Measurements from ENCODE around the gene SPC24. TPM values are rescaled to one million over a fixed set of nuclear protein-coding genes. Genes with fewer than 3 reads are reported as not detected.
"Not testable (repeated sequence)": the region's sequence is repeated elsewhere in the genome, so short reads cannot be mapped to it uniquely, and the experiment has no call there.

The SPC24 gene
- total RNA-seq, 1 donor from 2014 or later: 38.3 TPM

DNA sequence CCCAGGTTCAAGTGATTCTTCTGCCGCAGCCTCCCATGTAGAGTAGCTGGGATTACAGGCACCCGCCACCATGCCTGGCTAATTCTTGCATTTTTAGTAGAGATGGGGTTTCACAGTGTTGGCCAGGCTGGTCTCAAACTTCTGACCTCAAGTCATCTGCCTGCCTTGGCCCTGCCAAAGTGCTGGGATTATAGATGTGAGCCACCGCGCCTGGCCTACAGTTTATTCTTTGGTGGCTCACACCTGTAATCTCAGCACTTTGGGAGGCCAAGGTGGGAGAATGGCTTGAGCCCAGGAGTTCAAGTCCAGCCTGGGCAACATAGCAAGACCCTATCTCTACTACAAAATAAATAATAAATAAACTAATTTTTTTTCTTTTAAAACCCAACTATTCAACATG is 31.4 kb downstream of the SPC24 start:
- H3K27me3 Mint-ChIP-seq (ENCODE audit: low read depth); H3K27ac Mint-ChIP-seq; H3K9me3 Mint-ChIP-seq; H3K4me3 Mint-ChIP-seq (ENCODE audit: low read depth); H3K4me1 Mint-ChIP-seq (ENCODE audit: low read depth); intact Hi-C loops (cut with micrococcal nuclease); DNase-seq (ENCODE audit: low spot score): not testable (repeated sequence)
- H3K36me3 Mint-ChIP-seq (ENCODE audit: low read depth): peaks cover 56% of the 10 kb centered on the region

- H3K27me3 Mint-ChIP-seq (ENCODE audit: low read depth): no peaks in the 10 kb centered on the region
- intact Hi-C loops (cut with micrococcal nuclease): no loop called here
- no peaks in the 10 kb centered on the region for H3K9me3 Mint-ChIP-seq
- no peaks in the 10 kb centered on the region for H3K4me1 Mint-ChIP-seq (ENCODE audit: low read depth)
- no peak overlapping the region for H3K27ac Mint-ChIP-seq
- peaks cover 62% of the 10 kb centered on the region for H3K36me3 Mint-ChIP-seq (ENCODE audit: low read depth)
- no peak overlapping the region for H3K4me3 Mint-ChIP-seq (ENCODE audit: low read depth)
- no peak for DNase-seq (ENCODE audit: low spot score)
These were observed 32.5 kb downstream of the SPC24 start for GRCh38 chr19:11123114-11123513.

- DNase-seq (ENCODE audit: low spot score); H3K4me1 Mint-ChIP-seq (ENCODE audit: low read depth); intact Hi-C loops (cut with micrococcal nuclease); H3K4me3 Mint-ChIP-seq (ENCODE audit: low read depth); H3K9me3 Mint-ChIP-seq; H3K27me3 Mint-ChIP-seq (ENCODE audit: low read depth); H3K27ac Mint-ChIP-seq: not testable (repeated sequence)
- peaks cover 62% of the 10 kb centered on the region for H3K36me3 Mint-ChIP-seq (ENCODE audit: low read depth)
These were observed 33.6 kb downstream of the SPC24 start for GRCh38 chr19:11121963-11122362.

DNA sequence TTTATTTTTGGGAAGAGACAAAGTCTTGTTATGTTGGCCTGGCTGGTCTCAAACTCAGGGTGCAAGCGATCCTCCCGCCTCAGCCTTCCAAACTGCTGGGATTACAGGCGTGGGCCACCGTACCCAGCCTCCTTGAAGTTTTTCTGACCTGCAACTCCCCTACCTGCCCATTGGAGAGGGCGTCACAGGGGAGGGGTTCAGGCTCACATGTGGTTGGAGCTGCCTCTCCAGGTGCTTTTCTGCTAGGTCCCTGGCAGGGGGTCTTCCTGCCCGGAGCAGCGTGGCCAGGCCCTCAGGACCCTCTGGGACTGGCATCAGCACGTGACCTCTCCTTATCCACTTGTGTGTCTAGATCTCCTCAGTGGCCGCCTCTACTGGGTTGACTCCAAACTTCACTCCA is 39.1 kb downstream of the SPC24 start:
- no peaks in the 10 kb centered on the region for H3K27me3 Mint-ChIP-seq (ENCODE audit: low read depth)
- no peaks in the 10 kb centered on the region for H3K9me3 Mint-ChIP-seq
- intact Hi-C loops (cut with micrococcal nuclease): no loop called here
- no peaks in the 10 kb centered on the region for H3K4me1 Mint-ChIP-seq (ENCODE audit: low read depth)
- no peak overlapping the region for H3K27ac Mint-ChIP-seq
- no peak for DNase-seq (ENCODE audit: low spot score)
- H3K36me3 Mint-ChIP-seq (ENCODE audit: low read depth): peaks cover 80% of the 10 kb centered on the region
- H3K4me3 Mint-ChIP-seq (ENCODE audit: low read depth): no peak overlapping the region

- Mint-ChIP-seq H3K27ac (no peak overlapping the region), H3K9me3 (no peaks in the 10 kb centered on the region), H3K4me3 (ENCODE audit: low read depth) (no peak overlapping the region), H3K36me3 (ENCODE audit: low read depth) (peaks cover 80% of the 10 kb centered on the region), H3K27me3 (ENCODE audit: low read depth) (no peaks in the 10 kb centered on the region), H3K4me1 (ENCODE audit: low read depth) (no peaks in the 10 kb centered on the region)
- no peak for DNase-seq (ENCODE audit: low spot score)
- intact Hi-C loops (cut with micrococcal nuclease): no loop called here
These were observed 39.6 kb downstream of the SPC24 start for GRCh38 chr19:11115895-11116446.

DNA sequence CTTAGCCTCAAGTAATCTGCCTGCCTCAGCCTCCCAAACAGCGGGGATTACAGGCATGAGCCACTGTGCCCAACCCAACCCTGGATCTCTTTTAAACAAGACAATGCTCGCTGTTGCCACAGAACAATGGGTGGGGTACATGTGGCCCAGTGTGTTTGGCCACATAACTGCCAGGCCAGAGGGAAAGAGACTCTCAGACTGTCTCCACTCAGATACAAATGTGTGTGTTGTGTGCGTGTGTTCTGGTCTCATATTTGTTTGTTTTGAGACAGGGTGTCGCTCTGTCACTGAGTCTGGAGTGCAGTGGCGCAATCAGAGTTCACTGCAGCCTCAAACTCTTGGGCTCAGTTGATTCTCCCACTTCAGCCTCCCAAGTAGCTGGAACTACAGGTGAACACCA is 40.5 kb downstream of the SPC24 start:
- DNase-seq (ENCODE audit: low spot score): no peak
- Mint-ChIP-seq H3K9me3 (no peaks in the 10 kb centered on the region), H3K27ac (no peak overlapping the region), H3K36me3 (ENCODE audit: low read depth) (peaks cover 77% of the 10 kb centered on the region), H3K27me3 (ENCODE audit: low read depth) (no peaks in the 10 kb centered on the region), H3K4me1 (ENCODE audit: low read depth) (no peaks in the 10 kb centered on the region), H3K4me3 (ENCODE audit: low read depth) (no peak overlapping the region)
- intact Hi-C loops (cut with micrococcal nuclease): no loop called here

GRCh38 chr19:11113140-11113708 is 42.4 kb downstream of the SPC24 start:
- Mint-ChIP-seq H3K9me3 (no peaks in the 10 kb centered on the region), H3K27ac (peak overlapping the region; percentile 16), H3K36me3 (ENCODE audit: low read depth) (peaks cover 77% of the 10 kb centered on the region), H3K4me1 (ENCODE audit: low read depth) (no peaks in the 10 kb centered on the region), H3K4me3 (ENCODE audit: low read depth) (no peak overlapping the region), H3K27me3 (ENCODE audit: low read depth) (no peaks in the 10 kb centered on the region)
- DNase-seq (ENCODE audit: low spot score): no peak
- intact Hi-C loops (cut with micrococcal nuclease): no loop called here

- Mint-ChIP-seq H3K36me3 (ENCODE audit: low read depth) (peaks cover 72% of the 10 kb centered on the region), H3K27me3 (ENCODE audit: low read depth) (no peaks in the 10 kb centered on the region), H3K4me3 (ENCODE audit: low read depth) (no peak overlapping the region), H3K4me1 (ENCODE audit: low read depth) (no peaks in the 10 kb centered on the region), H3K27ac (no peak overlapping the region), H3K9me3 (no peaks in the 10 kb centered on the region)
- DNase-seq (ENCODE audit: low spot score): no peak
- intact Hi-C loops (cut with micrococcal nuclease): no loop called here
These were observed 43.8 kb downstream of the SPC24 start for GRCh38 chr19:11111771-11112144.

DNA sequence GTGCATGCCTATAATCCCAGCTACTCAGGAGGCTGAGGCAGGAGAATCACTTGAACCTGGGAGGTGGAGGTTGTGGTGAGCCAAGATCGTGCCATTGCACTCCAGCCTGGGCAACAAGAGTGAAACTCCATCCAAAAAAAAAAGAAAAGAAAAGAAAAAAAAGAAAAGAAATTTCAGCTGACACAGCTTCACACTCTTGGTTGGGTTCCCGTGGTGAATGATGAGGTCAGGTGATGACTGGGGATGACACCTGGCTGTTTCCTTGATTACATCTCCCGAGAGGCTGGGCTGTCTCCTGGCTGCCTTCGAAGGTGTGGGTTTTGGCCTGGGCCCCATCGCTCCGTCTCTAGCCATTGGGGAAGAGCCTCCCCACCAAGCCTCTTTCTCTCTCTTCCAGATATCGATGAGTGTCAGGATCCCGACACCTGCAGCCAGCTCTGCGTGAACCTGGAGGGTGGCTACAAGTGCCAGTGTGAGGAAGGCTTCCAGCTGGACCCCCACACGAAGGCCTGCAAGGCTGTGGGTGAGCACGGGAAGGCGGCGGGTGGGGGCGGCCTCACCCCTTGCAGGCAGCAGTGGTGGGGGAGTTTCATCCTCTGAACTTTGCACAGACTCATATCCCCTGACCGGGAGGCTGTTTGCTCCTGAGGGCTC is 44.3 kb downstream of the SPC24 start:
- no peak overlapping the region for H3K27ac Mint-ChIP-seq
- intact Hi-C loops (cut with micrococcal nuclease): no loop called here
- no peak for DNase-seq (ENCODE audit: low spot score)
- no peaks in the 10 kb centered on the region for H3K27me3 Mint-ChIP-seq (ENCODE audit: low read depth)
- peaks cover 72% of the 10 kb centered on the region for H3K36me3 Mint-ChIP-seq (ENCODE audit: low read depth)
- H3K4me1 Mint-ChIP-seq (ENCODE audit: low read depth): no peaks in the 10 kb centered on the region
- H3K4me3 Mint-ChIP-seq (ENCODE audit: low read depth): no peak overlapping the region
- H3K9me3 Mint-ChIP-seq: no peaks in the 10 kb centered on the region

DNA sequence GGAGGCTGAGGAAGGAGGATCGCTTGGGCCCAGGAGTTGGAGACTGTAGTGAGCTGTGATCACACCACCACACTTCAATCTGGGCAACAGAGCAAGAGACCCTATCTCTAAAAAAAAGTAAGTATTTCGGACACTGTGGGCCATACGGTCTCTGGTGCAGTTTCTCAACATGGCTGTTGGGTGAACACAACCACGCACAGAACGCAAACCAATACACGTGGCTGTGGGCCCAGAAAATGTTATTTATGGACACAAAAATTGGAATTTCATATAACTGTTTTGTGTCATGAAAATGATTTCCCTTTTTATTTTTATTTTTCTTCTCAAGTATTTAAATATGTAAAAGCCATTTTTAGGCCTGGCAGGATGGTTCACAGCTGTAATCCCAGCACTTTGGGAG is 46.8 kb downstream of the SPC24 start:
- no peak for DNase-seq (ENCODE audit: low spot score)
- H3K36me3 Mint-ChIP-seq (ENCODE audit: low read depth): peaks cover 72% of the 10 kb centered on the region

DNA sequence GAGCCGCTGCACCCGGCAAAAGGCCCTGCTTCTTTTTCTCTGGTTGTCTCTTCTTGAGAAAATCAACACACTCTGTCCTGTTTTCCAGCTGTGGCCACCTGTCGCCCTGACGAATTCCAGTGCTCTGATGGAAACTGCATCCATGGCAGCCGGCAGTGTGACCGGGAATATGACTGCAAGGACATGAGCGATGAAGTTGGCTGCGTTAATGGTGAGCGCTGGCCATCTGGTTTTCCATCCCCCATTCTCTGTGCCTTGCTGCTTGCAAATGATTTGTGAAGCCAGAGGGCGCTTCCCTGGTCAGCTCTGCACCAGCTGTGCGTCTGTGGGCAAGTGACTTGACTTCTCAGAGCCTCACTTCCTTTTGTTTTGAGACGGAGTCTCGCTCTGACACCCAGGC is 49.1 kb downstream of the SPC24 start:
- intact Hi-C loops (cut with micrococcal nuclease): no loop called here
- Mint-ChIP-seq H3K36me3 (ENCODE audit: low read depth) (peaks cover 76% of the 10 kb centered on the region), H3K4me3 (ENCODE audit: low read depth) (no peak overlapping the region), H3K9me3 (no peaks in the 10 kb centered on the region), H3K27ac (no peak overlapping the region), H3K27me3 (ENCODE audit: low read depth) (no peaks in the 10 kb centered on the region), H3K4me1 (ENCODE audit: low read depth) (no peaks in the 10 kb centered on the region)
- DNase-seq (ENCODE audit: low spot score): no peak

More for the DNA sequence above, 46.8 kb downstream of the SPC24 start:
- Mint-ChIP-seq H3K27ac (no peak overlapping the region), H3K9me3 (no peaks in the 10 kb centered on the region), H3K4me1 (ENCODE audit: low read depth) (no peaks in the 10 kb centered on the region), H3K4me3 (ENCODE audit: low read depth) (no peak overlapping the region), H3K27me3 (ENCODE audit: low read depth) (no peaks in the 10 kb centered on the region)
- intact Hi-C loops (cut with micrococcal nuclease): no loop called here

DNA sequence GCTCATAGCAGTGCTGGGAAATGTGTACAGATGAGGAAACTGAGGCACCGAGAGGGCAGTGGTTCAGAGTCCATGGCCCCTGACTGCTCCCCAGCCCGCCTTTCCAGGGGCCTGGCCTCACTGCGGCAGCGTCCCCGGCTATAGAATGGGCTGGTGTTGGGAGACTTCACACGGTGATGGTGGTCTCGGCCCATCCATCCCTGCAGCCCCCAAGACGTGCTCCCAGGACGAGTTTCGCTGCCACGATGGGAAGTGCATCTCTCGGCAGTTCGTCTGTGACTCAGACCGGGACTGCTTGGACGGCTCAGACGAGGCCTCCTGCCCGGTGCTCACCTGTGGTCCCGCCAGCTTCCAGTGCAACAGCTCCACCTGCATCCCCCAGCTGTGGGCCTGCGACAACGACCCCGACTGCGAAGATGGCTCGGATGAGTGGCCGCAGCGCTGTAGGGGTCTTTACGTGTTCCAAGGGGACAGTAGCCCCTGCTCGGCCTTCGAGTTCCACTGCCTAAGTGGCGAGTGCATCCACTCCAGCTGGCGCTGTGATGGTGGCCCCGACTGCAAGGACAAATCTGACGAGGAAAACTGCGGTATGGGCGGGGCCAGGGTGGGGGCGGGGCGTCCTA is 50.5 kb downstream of the SPC24 start:
- Mint-ChIP-seq H3K4me3 (ENCODE audit: low read depth) (no peak overlapping the region), H3K27ac (no peak overlapping the region), H3K27me3 (ENCODE audit: low read depth) (no peaks in the 10 kb centered on the region), H3K4me1 (ENCODE audit: low read depth) (peaks cover 3% of the 10 kb centered on the region), H3K36me3 (ENCODE audit: low read depth) (peaks cover 76% of the 10 kb centered on the region), H3K9me3 (no peaks in the 10 kb centered on the region)
- intact Hi-C loops (cut with micrococcal nuclease): no loop called here
- no peak for DNase-seq (ENCODE audit: low spot score)

GRCh38 chr19:11103667-11104066 is 51.9 kb downstream of the SPC24 start:
- H3K9me3 Mint-ChIP-seq; DNase-seq (ENCODE audit: low spot score); H3K27me3 Mint-ChIP-seq (ENCODE audit: low read depth); H3K4me3 Mint-ChIP-seq (ENCODE audit: low read depth); H3K27ac Mint-ChIP-seq; intact Hi-C loops (cut with micrococcal nuclease): not testable (repeated sequence)
- peaks cover 77% of the 10 kb centered on the region for H3K36me3 Mint-ChIP-seq (ENCODE audit: low read depth)
- H3K4me1 Mint-ChIP-seq (ENCODE audit: low read depth): peaks cover 11% of the 10 kb centered on the region

Measured in activated T-helper 2 cell treated with anti-CD3 and anti-CD28 coated beads, Interferon-gamma antibody, Interleukin-2, Interleukin-4, amounts not matched to agents 10 μg/mL and 5 μg/mL and 100 μg/mL, durations not matched to agents 14 hours and 24 hours and 36 hours (primary cell).